H1 (cell line): Measurements from ENCODE around the gene C5orf46. TPM values are rescaled to one million over a fixed set of nuclear protein-coding genes. Genes with fewer than 3 reads are reported as not detected.

ENCODE experiments used
- CHD2 ChIP-seq: IDR thresholded peaks from 2 replicates; pipeline ENCODE4 v1.6.1; 2012; ENCODE audit warnings: low read length, improper control_type of control experiment
- CREB1 ChIP-seq: IDR thresholded peaks from 2 replicates; pipeline ENCODE4 v1.6.1; 2012; ENCODE audit warnings: inconsistent platforms
- CTBP2 ChIP-seq: IDR thresholded peaks from 2 replicates; pipeline ENCODE4 v1.7.0; 2011; ENCODE audit warnings: borderline replicate concordance, mild to moderate bottlenecking, moderate library complexity, mixed read lengths, low read length; ENCODE audit not compliant: insufficient read depth, insufficient read length
- EZH2 ChIP-seq: fragments of 200-600 bp; sonication (generic); IDR thresholded peaks from 2 replicates; pipeline ENCODE4 v1.7.1; 2012; ENCODE audit warnings: low read depth, mild to moderate bottlenecking, moderate library complexity, low read length, inconsistent platforms; ENCODE audit not compliant: severe bottlenecking
- GABPA ChIP-seq: IDR thresholded peaks from 2 replicates; pipeline ENCODE4 v1.6.1; 2011; ENCODE audit warnings: mild to moderate bottlenecking, low read length, moderate library complexity, borderline replicate concordance; ENCODE audit not compliant: insufficient read depth
- GTF2F1 ChIP-seq: IDR thresholded peaks from 2 replicates; pipeline ENCODE4 v1.6.1; 2012; ENCODE audit warnings: low read depth, low read length, improper control_type of control experiment, borderline replicate concordance
- JUN ChIP-seq: IDR thresholded peaks from 2 replicates; pipeline ENCODE4 v1.6.1; 2011; ENCODE audit warnings: low read depth, mild to moderate bottlenecking, improper control_type of control experiment, low read length
- PHF8 ChIP-seq: fragments of 200-600 bp; sonication (generic); conservative IDR thresholded peaks from 2 replicates; pipeline ENCODE4 v1.7.1; 2012; ENCODE audit warnings: low read depth, mild to moderate bottlenecking, inconsistent platforms, low read length, moderate library complexity
- RBBP5 ChIP-seq: IDR thresholded peaks from 2 replicates; pipeline ENCODE4 v1.7.1; 2012; ENCODE audit warnings: low read depth, mild to moderate bottlenecking, inconsistent platforms, low read length, moderate library complexity, borderline replicate concordance
- RXRA ChIP-seq: IDR thresholded peaks from 2 replicates; pipeline ENCODE4 v1.6.1; 2011; ENCODE audit warnings: low read depth, mild to moderate bottlenecking, low read length, moderate library complexity; ENCODE audit not compliant: insufficient read depth
- YY1 ChIP-seq: IDR thresholded peaks from 2 replicates; pipeline ENCODE4 v1.6.1; 2011; ENCODE audit warnings: low read depth, mild to moderate bottlenecking, low read length
- polyA plus RNA-seq, 7 experiments: library from polyadenylated mRNA; depleted of rRNA in 3 of 7; stranded (reverse) in 5 of 7; unstranded in 2 of 7; fragments of >200 nt in 5 of 7; fragments of 200-250 nt in 2 of 7; gene quantifications; 1 replicate in 5 of 7; 2 replicates in 1 of 7; 4 replicates in 1 of 7; pipeline versions ENCODE4 v1.2.1 to v1.2.3, GENCODE V29; 2011 to 2013; ENCODE audit warnings: missing spikeins in 2 of 7, mixed read lengths in 2 of 7
- total RNA-seq: library from RNA; stranded (reverse); fragmentation: NEBNext Ultra II Directional; extraction: Animal tissue kit (Norgen Biotek cat#: 25700); gene quantifications from 2 replicates; pipeline ENCODE4 v1.2.1, GENCODE V29; 2021
- TF ChIP-seq, protein P1 (sequence below): fragments of 300-600 bp; sonication (generic); IDR thresholded peaks from 2 replicates; pipeline ENCODE4 v1.7.1; 2012; ENCODE audit warnings: low read length, moderate library complexity, mild to moderate bottlenecking, inconsistent platforms; ENCODE audit not compliant: insufficient replicate concordance

C5orf46 gene
- total and polyA plus RNA-seq, 2 of the 8 experiments (the other 6 are each of a cell fraction or from before 2014, with no cell fraction given): not detected

GRCh38 chr5:147874910-147875367 is 31.4 kb downstream of the C5orf46 start (continued):
- TF ChIP-seq, protein P1, sequence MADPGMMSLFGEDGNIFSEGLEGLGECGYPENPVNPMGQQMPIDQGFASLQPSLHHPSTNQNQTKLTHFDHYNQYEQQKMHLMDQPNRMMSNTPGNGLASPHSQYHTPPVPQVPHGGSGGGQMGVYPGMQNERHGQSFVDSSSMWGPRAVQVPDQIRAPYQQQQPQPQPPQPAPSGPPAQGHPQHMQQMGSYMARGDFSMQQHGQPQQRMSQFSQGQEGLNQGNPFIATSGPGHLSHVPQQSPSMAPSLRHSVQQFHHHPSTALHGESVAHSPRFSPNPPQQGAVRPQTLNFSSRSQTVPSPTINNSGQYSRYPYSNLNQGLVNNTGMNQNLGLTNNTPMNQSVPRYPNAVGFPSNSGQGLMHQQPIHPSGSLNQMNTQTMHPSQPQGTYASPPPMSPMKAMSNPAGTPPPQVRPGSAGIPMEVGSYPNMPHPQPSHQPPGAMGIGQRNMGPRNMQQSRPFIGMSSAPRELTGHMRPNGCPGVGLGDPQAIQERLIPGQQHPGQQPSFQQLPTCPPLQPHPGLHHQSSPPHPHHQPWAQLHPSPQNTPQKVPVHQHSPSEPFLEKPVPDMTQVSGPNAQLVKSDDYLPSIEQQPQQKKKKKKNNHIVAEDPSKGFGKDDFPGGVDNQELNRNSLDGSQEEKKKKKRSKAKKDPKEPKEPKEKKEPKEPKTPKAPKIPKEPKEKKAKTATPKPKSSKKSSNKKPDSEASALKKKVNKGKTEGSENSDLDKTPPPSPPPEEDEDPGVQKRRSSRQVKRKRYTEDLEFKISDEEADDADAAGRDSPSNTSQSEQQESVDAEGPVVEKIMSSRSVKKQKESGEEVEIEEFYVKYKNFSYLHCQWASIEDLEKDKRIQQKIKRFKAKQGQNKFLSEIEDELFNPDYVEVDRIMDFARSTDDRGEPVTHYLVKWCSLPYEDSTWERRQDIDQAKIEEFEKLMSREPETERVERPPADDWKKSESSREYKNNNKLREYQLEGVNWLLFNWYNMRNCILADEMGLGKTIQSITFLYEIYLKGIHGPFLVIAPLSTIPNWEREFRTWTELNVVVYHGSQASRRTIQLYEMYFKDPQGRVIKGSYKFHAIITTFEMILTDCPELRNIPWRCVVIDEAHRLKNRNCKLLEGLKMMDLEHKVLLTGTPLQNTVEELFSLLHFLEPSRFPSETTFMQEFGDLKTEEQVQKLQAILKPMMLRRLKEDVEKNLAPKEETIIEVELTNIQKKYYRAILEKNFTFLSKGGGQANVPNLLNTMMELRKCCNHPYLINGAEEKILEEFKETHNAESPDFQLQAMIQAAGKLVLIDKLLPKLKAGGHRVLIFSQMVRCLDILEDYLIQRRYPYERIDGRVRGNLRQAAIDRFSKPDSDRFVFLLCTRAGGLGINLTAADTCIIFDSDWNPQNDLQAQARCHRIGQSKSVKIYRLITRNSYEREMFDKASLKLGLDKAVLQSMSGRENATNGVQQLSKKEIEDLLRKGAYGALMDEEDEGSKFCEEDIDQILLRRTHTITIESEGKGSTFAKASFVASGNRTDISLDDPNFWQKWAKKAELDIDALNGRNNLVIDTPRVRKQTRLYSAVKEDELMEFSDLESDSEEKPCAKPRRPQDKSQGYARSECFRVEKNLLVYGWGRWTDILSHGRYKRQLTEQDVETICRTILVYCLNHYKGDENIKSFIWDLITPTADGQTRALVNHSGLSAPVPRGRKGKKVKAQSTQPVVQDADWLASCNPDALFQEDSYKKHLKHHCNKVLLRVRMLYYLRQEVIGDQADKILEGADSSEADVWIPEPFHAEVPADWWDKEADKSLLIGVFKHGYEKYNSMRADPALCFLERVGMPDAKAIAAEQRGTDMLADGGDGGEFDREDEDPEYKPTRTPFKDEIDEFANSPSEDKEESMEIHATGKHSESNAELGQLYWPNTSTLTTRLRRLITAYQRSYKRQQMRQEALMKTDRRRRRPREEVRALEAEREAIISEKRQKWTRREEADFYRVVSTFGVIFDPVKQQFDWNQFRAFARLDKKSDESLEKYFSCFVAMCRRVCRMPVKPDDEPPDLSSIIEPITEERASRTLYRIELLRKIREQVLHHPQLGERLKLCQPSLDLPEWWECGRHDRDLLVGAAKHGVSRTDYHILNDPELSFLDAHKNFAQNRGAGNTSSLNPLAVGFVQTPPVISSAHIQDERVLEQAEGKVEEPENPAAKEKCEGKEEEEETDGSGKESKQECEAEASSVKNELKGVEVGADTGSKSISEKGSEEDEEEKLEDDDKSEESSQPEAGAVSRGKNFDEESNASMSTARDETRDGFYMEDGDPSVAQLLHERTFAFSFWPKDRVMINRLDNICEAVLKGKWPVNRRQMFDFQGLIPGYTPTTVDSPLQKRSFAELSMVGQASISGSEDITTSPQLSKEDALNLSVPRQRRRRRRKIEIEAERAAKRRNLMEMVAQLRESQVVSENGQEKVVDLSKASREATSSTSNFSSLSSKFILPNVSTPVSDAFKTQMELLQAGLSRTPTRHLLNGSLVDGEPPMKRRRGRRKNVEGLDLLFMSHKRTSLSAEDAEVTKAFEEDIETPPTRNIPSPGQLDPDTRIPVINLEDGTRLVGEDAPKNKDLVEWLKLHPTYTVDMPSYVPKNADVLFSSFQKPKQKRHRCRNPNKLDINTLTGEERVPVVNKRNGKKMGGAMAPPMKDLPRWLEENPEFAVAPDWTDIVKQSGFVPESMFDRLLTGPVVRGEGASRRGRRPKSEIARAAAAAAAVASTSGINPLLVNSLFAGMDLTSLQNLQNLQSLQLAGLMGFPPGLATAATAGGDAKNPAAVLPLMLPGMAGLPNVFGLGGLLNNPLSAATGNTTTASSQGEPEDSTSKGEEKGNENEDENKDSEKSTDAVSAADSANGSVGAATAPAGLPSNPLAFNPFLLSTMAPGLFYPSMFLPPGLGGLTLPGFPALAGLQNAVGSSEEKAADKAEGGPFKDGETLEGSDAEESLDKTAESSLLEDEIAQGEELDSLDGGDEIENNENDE: no peak
- TF ChIP-seq CHD2 (no peak), YY1 (no peak), RXRA (no peak), EZH2 (no peak), CREB1 (no peak), JUN (no peak), CTBP2 (no peak), RBBP5 (0 out of 2 replicates have a peak, but pooled peaks have one; percentile 51), GTF2F1 (no peak), PHF8 (0 out of 2 replicates have a peak, but pooled peaks have one; percentile 11), GABPA (no peak)
